Thyroid gland (tissue), 4 donors: ENCODE results near the gene TSSK6. TPM values are rescaled to one million over a fixed set of nuclear protein-coding genes. Genes with fewer than 3 reads are reported as not detected.
A peak's percentile ranks its signal among the peaks of the same experiment; 100 is the strongest.

Experiments
- DNase-seq, 2 donors: peaks; one replicate each; pipeline ENCODE4 v3.0.0-alpha.2; 2019
- H3K27ac ChIP-seq, 3 donors: fragments of 200-600 bp; sonication (generic); 1 replicate in 2 of 3; 2 replicates in 1 of 3; pipeline ENCODE4 v1.5.1; 2016 to 2019; ENCODE audit warnings: mild to moderate bottlenecking in 1 of 3, moderate library complexity in 1 of 3
- H3K27me3 ChIP-seq: fragments of 200-600 bp; sonication (generic); one replicate; pipeline ENCODE4 v1.5.1; 2019
- H3K36me3 ChIP-seq, 2 donors: fragments of 200-600 bp; sonication (generic); one replicate each; pipeline ENCODE4 v1.5.1; 2016 to 2019
- H3K4me1 ChIP-seq, 2 donors: fragments of 200-600 bp; sonication (generic); one replicate each; pipeline ENCODE4 v1.5.1; 2017 to 2019
- H3K4me3 ChIP-seq, 3 donors: fragments of 200-600 bp; sonication (generic); replicated peaks in 1 of 3; 1 replicate in 2 of 3; 2 replicates in 1 of 3; pipeline ENCODE4 v1.5.1; 2016; ENCODE audit warnings: mild to moderate bottlenecking in 1 of 3
- H3K9me3 ChIP-seq: fragments of 200-600 bp; sonication (generic); one replicate; pipeline ENCODE4 v1.5.1; 2017
- POLR2A ChIP-seq, 2 donors: fragments of 450-650 bp; IDR thresholded peaks; one replicate each; pipeline ENCODE4 v1.6.1; 2017; ENCODE audit warnings: antibody characterized with exemption in 2 of 2, mild to moderate bottlenecking in 2 of 2, moderate library complexity in 1 of 2
- WGBS, 2 donors: methylation state at CpG; one replicate each; pipeline ENCODE4 v1.1.5; 2017; 5-methylcytosine and 5-hydroxymethylcytosine counted together
- intact Hi-C: fragments of 100-400 bp; cut with DNase I; formaldehyde crosslinking; loops from one replicate; pipeline ENCODE4 v1.15.1; 2023
- total RNA-seq, 4 donors: library from RNA; depleted of rRNA; stranded (reverse); fragments of >200 nt; gene quantifications; one replicate each; pipeline ENCODE4 v1.2.3, GENCODE V29; 2016
- TF ChIP-seq, protein P1 (sequence below), 6 experiments: fragments of 200-600 bp in 3 of 6; fragments of 450-650 bp in 3 of 6; sonication (generic) in 3 of 6; IDR thresholded peaks; one replicate each; pipeline ENCODE4 v1.5.1; 2016 to 2019; ENCODE audit warnings: antibody characterized with exemption in 6 of 6, mild to moderate bottlenecking in 2 of 6, inconsistent platforms in 1 of 6, moderate library complexity in 1 of 6

The TSSK6 gene
- total RNA-seq, 4 donors from 2014 or later: 1.8 to 7.7 (median 3.8) TPM

DNA sequence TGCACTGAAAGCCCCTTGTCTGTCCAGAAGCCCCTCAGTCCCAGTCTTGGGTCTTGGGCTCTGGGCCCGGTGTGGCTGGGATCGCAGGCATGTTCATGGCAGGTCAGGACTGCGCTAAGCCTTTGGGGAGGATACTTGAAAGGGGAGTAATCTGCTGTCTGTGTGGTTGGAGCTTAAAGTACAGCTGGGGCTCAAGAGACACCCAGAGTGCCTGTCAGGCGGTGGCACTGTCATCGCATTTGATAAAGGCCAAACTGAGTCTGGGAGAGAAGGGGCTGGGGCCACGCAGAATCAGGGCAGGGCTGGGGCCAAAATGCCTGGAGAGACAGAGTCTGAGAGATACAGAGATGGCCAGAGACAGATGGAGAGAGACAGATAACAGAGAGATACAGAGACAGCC is 18.5 kb upstream of the TSSK6 start:
- Histone ChIP-seq H3K36me3 (no peaks in the 10 kb centered on the region), H3K9me3 (no peaks in the 10 kb centered on the region), H3K27me3 (no peaks in the 10 kb centered on the region), H3K4me3 (no peak overlapping the region), H3K27ac (no peak overlapping the region), H3K4me1 (peaks cover 12 to 18% of the 10 kb centered on the region in 2 donors)
- WGBS, 2 donors: 86 to 90% methylated on average over 6 of the region's 6 CpGs
- intact Hi-C loops: loop anchor here (2.0 kb wide), 1 partner anchor 109 kb away; the partner anchor contains the start of gene GMIP
- no peak for DNase-seq
- TF ChIP-seq, protein P1, sequence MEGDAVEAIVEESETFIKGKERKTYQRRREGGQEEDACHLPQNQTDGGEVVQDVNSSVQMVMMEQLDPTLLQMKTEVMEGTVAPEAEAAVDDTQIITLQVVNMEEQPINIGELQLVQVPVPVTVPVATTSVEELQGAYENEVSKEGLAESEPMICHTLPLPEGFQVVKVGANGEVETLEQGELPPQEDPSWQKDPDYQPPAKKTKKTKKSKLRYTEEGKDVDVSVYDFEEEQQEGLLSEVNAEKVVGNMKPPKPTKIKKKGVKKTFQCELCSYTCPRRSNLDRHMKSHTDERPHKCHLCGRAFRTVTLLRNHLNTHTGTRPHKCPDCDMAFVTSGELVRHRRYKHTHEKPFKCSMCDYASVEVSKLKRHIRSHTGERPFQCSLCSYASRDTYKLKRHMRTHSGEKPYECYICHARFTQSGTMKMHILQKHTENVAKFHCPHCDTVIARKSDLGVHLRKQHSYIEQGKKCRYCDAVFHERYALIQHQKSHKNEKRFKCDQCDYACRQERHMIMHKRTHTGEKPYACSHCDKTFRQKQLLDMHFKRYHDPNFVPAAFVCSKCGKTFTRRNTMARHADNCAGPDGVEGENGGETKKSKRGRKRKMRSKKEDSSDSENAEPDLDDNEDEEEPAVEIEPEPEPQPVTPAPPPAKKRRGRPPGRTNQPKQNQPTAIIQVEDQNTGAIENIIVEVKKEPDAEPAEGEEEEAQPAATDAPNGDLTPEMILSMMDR (IDR thresholded peaks at IDR 0.05): no peak

DNA sequence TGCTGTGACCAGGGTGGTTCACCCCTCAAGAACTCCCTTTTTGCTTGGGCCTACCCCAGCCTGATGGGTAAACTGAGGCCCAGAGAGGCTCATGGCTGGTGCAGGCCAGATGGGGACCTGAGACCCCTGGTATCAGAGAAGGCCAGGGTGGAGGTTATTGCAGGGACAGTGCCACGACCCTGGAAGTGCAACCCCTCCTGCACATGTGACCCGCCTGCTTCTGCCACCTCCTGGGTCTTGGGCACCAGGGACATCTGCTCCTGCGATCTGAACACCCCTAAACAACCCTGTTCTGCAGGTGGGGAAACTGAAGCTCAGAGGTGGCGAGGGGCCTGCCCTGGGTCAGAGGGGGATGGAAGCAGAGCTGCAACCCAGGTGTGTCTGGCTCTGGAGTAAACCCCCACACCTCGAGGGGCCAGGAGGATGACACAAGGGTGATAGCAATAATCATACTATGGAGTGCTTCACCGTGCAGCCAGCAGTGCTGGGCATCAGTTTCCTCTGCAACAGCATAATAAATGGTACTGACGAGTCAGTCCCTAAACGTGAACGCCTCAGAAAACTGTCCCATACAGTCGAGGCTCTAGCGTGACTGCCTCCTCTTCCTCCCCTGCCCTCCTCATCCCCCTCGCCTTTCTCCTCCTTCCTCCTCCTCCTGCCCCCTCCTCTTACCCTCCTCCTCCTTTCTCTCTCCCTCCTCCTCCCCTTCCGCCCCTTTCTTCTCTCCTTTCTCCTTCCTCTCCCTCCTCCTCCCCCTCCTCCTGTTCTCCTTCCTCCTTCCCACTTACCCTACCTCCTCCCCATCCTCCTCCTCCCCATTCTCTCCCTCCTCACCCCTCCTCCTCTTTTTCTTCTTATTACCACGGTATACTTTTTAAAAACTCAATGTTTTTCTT is 17.7 kb upstream of the TSSK6 start:
- TF ChIP-seq, protein P1 (IDR thresholded peaks at IDR 0.05): no peak
- TF ChIP-seq POLR2A (IDR thresholded peaks at IDR 0.05): no peak
- Histone ChIP-seq H3K4me3 (no peak overlapping the region), H3K27ac (no peak overlapping the region), H3K9me3 (no peaks in the 10 kb centered on the region), H3K4me1 (peaks cover 4 to 10% of the 10 kb centered on the region in 2 donors), H3K36me3 (no peaks in the 10 kb centered on the region), H3K27me3 (no peaks in the 10 kb centered on the region)
- intact Hi-C loops: no loop called here
- no peak for DNase-seq
- WGBS, 2 donors: 77 to 80% methylated on average over 10 to 14 of the region's 14 CpGs

DNA sequence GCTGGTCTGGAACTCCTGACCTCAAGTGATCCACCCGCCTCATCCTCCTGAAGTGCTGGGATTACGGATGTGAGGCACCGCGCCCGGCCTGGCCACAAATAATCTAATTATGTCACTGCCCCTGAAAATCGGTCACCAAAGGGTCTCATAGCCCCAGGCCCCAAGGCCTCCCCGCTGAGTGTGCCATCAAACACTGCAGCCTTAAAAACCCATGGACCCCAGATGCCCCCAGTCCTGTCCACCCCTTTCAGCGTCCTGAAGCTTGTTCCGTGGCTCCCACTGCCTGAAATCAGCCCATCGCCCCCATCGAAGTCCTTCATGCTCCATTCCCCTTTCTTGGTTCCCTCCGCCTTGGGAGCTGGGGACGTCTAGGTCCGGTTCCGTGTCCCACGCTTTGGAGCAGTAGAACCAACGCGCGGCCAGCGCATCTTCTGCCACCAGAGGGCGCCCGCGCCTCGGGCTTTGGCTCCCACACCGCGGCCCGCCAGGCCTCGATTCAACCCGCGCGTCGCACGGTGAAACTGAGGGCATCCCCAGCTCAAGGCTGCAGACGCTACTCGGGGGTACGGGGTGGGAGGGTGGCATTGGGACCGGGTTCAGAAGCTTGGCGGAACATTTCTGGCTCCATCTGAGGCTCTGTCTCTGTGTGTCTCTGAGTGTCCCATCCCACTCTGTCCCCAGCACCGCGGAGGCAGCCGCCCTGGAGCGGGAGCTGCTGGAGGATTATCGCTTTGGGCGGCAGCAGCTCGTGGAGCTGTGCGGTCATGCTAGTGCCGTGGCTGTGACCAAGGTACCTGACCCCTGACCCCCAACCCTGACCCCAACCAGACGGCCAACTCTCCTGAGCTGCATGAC is 16.8 kb upstream of the TSSK6 start:
- Histone ChIP-seq H3K4me3 (no peak overlapping the region), H3K9me3 (no peaks in the 10 kb centered on the region), H3K36me3 (peaks cover 4 to 7% of the 10 kb centered on the region in 2 donors), H3K27me3 (no peaks in the 10 kb centered on the region), H3K4me1 (peaks cover 0 to 8% of the 10 kb centered on the region in 2 donors), H3K27ac (no peak overlapping the region)
- DNase-seq: peak; percentile 86
- TF ChIP-seq, protein P1 (IDR thresholded peaks at IDR 0.05): peak; percentile 78 to 98 (median 94)
- no peak for TF ChIP-seq POLR2A (IDR thresholded peaks at IDR 0.05)
- 42 to 43% methylated on average over 23 to 29 of the region's 48 CpGs for WGBS, 2 donors
- intact Hi-C loops: no loop called here

DNA sequence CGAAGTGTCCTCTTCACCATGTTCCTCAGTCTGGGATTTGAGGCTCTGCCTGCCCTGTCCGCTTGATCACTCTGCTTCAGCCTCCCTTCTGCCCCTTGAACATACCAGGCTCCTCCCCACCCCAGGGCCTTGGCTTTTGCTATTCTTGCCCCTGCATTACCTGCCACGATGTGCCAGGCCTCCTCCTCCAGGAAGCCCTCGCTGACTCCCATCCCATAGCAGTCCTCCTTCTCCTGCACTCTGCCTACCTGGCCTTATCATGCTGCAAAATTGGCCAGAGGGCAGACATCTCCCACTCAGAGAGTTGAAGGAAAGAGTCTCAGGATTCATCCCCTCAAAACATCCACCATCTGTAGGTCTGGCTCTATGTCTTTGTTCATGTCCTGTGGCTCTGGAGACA is 15.5 kb upstream of the TSSK6 start:
- Histone ChIP-seq H3K27me3 (no peaks in the 10 kb centered on the region), H3K4me1 (peaks cover 12 to 21% of the 10 kb centered on the region in 2 donors), H3K4me3 (no peak overlapping the region), H3K36me3 (peaks cover 4 to 7% of the 10 kb centered on the region in 2 donors), H3K9me3 (no peaks in the 10 kb centered on the region), H3K27ac (no peak overlapping the region)
- no peak for TF ChIP-seq POLR2A (IDR thresholded peaks at IDR 0.05)
- TF ChIP-seq, protein P1 (IDR thresholded peaks at IDR 0.05): no peak
- 85 to 87% methylated on average over 4 of the region's 4 CpGs for WGBS, 2 donors
- intact Hi-C loops: no loop called here
- no peak for DNase-seq
